COR-L47 (cell line): ENCODE results near the gene KCNIP3.
"Not testable (repeated sequence)": the region's sequence is repeated elsewhere in the genome, so short reads cannot be mapped to it uniquely, and the experiment has no call there.

Experiments used
- DNase-seq: peaks from one replicate; lab custom pipeline; 2025; lab: John Stamatoyannopoulos, UW

Gene KCNIP3

DNA sequence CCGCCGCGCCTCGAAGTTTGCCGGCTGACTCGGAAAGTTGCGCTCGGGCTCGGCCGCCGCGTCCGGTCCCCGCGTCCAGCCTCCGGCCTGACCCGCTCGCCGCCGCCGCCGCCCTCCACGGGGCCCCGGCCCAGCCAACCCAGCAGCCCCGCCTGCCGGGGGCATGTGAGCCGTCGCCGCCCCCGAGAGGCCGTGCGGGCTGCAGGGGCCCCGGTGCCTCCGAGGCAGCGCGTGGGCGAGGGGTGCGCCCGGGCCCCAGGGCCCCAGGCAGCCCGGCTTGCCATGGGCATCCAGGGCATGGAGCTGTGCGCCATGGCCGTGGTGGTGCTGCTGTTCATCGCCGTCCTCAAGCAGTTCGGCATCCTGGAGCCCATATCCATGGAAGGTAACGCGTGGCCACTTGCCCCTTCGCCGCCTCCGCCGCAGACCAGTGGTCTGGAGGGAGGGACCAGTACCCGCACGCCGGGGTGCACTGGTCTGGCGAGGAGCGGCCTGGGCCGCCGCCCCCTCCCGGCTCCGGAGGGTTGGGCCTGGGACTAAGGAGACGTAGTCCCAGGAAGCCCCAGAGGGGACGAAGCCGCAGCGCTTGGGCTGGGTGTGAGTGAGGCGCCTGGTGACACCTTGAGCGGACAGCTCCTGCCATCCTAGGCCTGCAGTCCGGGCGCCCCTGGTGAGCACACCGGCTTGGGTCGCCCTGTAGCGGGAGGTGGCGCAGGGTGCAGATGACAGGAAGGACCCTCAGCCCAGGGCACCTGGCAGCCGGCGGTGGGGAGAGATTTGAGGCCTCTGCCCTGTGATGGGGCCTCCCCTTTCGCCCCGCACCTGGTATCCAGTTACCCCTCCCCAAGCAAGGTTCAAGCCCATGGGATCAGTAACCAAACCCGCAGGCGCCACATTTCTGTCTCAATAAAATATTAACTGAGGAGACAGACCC is 49.9 kb downstream of the KCNIP3 start:
- DNase-seq: no peak

DNA sequence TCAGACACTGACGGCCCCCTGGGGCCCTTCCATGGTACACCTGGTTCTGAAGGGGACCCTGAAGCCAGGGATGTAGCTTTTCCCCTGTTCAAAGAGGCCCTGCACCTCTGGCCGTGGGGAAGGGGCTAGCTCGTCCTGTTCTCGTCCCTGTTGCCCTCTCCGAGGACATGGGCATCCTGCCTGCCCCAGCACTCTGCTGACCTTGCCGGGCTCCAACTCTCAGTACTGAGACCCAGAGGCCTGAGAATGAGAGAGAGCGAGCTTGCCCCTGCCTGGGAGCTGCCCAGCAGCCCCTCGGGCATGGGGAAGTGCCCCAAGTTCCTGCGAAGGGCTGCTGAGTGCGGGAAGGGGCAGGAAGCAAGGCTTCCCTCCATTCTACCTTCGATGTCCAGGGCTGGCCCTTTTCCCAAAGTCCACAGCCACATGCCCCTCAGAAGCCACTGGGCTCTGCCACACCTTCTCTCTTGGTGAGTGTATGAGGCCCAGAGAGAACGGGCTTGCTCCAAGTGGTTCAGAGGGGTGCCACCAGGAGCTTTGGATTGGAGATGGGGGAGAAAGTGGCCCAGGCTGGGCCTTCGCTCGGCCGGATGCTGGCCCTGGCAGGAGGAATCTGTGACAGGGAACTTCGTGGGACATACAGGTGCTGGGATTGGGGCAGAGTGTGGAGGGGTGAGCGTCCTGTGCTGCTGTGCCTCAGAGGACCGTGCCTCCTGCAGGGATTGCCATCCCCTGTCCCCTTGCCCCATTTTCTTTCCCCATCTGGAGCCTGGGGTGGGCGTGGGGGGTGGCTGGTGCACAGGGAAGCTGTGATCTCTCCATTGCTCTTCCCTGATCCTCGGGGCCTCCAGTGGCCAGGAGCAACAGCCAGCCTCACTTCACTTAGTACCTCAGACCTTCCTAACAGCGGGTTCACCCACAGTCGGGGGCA is 50.8 kb downstream of the KCNIP3 start:
- no peak for DNase-seq

DNA sequence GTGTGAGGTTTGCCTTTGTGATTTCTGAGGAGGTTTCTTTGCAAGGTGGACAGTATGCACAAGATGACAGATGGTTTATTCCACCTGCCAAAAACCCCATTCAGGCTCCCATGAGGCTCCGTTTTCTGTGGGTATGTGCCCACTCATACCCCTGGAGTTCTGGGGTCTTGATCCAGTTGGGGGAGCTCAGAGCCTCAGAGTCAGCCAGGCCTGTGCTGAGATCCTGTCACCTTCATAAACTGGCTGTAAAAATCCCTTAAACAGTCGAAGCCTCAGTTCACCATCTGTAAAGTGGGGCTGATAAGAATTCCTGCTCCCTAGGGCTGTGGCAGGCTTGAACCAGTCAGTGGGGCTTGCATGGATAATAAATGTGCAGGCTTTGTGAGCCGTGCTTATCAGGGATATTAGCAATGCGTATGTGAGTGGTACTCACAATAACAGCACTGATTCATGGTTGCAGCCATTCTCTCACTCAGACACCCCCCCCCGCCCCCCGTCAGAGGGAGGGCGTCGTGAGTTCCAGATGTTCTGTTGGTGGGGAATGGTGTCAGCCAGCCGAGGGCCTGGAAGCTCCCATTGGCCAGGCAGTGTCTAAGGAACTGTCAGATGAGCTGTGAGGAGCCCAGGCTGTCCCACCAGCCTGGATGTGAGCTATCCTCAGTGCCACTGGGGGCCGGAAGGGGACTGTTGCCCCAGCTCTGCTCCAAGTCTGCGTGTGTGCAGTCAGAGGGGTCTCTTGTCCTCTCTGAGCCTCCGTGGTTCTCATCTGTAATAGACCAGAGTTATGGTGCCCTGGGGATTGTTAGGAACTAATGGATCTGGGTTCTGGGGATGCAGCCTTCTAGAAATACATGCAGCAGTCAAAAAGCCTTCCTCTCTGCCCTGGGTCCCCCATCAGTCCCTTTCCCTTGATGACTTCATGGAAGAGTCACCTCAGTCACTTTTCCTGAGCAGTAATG is 51.7 kb downstream of the KCNIP3 start:
- DNase-seq: no peak

DNA sequence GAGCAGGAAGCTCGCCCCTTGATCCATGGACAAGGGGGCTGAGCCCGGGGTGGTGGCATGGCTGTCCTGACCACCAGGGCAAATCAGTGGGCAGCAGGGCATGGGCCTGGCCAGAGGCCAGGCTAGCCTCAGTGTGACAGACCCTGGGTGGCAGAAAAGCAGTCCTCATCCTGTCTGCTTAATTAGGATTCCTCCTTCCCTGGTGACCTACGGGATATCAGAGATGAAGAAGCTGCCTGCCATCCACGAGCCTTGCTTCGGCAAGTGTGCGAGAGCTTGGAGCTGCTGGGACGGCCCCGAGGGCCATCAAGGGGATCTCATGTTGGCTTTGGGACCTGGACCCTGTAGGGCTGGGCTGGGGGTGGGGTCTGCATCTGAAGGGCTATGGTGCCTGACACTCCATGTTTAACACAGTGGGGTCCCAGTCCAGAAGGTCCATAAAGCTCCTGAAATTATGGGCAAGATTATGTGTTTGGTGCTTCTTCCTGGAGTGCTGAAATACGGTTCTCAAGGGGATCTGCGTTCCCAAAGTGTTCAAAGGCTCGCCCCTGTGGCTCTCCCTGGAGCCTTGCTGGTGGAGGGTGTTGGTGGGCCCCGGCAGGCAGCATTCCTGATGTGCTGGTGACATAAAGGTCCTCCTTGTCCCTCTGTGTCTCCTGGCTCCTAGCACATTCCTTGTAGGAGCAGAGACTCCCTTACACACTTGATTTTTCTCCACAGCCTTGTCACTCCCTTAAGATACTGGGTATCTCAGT is 52.6 kb downstream of the KCNIP3 start:
- no peak for DNase-seq

DNA sequence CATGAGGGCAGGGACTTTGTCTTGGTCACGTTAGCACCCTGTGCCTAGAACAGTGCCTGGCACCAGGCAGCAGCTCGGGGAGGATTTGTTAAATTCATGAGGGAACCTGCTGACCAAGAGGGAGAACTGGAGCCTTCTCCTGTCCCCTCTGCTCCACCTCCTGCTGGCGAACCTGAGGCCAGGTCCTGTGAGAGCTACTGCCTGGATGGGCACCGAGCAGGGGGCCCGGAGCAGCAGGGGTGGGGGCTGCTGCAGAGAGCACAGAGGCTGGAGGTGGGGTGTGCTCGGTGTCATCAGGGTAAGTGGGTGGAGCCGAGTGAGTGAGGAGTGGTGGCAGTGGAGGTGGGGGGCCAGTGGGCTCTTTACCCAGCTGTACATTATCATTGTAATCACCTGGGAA is 53.2 kb downstream of the KCNIP3 start:
- no peak for DNase-seq

DNA sequence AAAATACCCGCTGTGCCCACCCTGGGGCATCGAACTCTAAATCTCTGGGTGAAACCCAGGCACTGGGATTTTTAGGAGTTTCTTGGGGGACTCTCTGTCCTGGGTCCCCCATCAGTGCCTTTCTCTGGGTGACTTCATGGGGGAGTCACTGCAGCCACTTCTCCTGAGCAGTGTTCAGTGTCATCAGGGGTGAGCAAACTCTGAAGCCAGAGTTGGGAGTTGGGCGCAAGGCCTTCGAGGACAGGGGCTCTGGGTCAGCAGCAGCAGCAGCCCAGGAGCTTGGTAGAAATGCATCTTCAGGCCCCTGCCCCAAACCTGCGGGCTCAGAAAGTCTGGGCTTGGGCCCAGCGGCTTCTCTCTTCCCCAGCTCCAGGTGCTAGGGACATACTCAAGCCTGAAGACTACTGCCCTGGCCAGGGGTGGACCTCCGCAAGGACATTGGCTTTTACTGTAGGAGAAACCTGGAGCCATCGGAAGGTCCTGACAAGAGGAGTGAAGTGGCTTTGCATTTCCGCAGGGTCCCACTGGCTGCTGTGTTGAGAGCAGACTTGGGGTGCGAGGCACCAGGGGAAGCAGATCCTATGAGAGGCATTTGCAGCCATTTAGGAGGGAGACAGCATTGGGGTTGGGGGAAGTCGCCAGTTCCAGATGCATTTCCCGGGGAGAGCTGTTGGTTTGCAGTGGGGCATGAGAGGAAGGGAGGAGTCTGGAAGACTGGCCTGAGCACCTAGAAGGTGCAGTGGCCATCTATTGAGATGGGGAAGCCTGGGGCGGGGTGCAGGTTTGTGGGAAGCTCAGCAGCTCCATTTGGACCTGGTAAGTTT is 53.8 kb downstream of the KCNIP3 start:
- no peak for DNase-seq

DNA sequence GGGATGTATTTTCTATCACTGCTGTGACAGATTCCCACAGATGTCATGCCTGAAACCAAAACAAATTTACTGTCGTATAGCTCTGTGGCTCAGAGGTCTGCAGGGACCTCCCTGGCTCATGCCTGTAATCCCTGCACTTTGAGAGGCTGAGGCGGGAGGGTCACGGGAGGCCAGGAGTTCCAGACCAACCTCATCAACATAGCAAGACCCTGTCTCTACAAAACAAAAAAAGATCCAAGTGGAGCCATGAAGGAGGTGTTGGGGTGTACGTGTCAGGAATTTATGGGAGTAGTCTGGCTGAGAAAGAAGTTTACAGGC is 54.4 kb downstream of the KCNIP3 start:
- no peak for DNase-seq

DNA sequence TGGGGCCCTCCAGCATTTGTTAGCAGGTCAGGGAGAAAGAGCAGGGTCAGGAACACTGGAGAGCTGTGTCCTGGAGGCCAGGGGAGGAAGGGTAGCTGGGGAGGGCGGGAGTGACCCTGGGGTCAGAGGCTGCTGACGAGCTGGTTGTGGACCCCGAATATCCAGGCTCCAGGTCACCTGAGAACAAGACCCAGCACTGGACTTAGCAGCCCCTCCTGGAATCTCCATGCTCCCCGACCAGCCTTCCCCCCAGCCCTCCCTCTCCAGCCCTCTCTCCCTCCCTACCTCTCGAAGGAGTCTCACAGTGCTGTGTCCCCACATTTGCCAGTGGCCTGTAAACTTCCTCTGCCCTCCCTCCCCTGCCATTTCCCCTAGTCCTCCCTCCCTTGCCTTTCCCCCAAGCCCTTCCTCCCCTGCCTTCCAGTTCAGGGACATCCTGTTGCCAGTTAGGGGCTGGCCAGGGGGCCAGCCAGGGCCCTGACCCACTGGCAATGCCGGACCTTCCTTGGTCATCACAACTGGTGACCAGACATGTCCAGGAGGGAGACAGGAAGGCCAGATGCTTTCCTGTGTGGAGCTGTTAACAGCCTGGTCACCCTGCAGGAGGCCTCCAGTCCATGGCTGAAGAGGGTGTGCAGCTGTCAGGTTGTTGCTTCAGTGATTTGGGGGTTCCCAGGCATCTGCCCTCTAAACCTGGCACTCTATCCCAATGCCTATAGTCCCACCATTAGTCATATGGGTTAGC is 55.3 kb downstream of the KCNIP3 start:
- DNase-seq: no peak

DNA sequence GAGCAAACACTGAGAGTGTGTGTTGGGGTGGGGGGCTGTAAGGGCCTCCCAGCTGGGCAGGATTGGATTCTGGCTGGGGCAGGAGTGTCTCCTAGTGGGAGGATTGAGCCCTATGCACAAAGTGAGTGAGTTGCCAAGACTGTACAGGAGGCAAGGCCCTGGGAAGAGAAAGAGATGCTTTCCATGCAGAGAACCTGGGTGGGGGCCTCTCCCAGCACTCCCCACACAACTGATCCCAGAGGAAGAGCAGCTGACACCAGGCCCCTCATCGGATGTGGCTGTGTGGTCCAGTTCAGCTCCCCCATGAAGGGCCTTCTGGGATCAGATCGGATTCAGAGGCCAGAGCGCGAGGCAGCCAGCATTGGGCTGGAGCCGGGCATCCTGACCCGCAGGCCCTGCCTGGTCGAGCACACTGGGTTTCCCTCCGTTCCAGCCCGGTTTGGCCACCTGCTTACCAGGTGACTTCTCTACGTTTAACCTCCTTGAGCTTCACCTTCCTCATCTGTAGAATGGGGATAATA is 56.0 kb downstream of the KCNIP3 start:
- DNase-seq: no peak

DNA sequence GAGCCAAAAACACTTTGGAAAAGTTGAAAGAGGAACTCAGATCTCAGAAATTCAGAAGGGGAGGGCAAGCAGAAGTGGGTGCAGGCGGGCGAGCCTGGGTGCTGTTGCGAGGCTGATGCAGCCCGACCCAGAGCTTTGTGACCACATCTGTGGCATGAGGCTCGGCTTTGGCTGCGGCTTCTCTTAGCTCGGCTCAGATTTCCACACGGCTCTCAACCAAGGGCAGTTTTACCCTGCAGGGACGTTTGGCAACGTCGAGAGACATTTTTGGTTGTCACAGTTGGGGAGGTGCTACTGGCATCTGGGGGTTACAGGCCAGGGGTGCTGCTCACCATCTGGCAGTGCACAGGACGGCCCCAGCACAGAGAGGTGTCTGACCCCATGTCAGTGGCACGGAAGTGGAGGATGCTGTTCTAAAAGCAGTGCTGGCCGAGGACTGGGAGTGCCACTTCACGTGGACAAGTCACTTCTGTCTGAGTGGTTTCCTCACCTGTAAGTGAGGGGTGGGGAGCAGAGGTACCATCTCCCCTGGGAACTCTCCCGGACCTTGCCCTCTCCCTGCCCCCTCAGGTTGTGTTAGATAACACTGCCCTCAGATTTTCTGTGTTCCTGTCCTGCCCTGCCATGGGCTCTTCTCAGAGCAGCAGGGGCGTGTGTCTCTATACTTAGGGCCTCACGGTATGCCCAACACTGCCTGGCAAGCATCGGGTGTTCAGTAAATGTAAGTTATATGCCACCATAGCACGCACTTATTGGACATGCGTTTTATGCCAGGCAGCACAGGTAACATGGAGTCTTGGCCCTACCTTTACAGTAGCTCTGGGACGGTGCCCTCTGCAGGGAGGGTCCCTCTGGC is 56.7 kb downstream of the KCNIP3 start:
- DNase-seq: no peak

DNA sequence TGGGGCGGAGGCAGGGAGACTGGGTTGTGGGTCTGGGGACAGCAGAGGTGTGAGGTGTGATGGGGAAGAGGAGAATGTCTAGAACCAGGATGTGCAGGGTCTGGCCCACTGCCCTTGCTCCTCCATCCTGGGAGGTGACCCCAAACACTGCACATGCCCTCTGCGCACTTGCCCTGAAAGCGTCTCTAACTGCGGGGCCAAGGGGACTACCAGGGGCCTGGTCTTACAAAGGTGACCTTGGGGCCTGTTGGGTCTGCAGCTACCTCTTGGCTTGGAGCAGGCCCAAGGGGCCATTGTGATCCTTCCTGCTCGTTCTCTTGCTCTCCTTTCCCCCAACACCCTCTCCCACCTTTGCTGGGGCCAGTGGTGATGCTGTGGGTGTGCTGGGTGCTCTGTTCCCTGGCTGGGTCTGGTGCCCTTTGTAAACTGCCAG is 57.3 kb downstream of the KCNIP3 start:
- no peak for DNase-seq

DNA sequence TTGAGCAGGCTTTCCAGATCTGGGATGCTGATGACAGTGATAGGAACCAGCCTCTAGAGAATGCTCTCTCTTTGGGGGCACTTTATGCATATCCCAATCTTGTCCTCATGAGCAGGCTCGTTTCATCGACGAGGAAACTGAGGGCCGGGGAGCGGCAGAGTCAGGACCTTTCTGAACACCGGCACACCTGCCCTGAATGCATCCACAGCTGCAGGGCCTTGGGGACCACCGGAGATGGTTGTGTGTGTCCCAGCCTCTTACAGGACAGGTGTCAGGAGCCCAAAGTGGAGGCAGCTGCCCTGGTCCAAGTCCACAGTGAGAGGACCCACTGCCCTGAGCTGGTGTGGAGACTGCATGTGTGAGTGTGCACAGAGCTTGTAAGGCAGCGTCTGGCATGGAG is 57.8 kb downstream of the KCNIP3 start:
- no peak for DNase-seq

DNA sequence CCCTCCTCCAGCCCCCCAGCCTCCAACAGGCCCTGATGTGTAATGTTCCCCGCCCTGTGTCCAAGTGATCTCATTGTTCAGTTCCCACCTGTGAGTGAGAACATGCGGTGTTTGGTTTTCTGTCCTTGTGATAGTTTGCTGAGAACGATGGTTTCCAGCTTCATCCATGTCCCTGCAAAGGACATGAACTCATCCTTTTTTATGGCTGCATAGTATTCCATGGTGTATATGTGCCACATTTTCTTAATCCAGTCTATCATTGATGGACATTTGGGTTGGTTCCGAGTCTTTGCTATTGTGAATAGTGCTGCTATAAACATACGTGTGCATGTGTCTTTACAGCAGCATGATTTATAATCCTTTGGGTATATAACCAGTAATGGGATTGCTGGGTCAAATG is 58.3 kb downstream of the KCNIP3 start:
- not testable (repeated sequence) for DNase-seq

DNA sequence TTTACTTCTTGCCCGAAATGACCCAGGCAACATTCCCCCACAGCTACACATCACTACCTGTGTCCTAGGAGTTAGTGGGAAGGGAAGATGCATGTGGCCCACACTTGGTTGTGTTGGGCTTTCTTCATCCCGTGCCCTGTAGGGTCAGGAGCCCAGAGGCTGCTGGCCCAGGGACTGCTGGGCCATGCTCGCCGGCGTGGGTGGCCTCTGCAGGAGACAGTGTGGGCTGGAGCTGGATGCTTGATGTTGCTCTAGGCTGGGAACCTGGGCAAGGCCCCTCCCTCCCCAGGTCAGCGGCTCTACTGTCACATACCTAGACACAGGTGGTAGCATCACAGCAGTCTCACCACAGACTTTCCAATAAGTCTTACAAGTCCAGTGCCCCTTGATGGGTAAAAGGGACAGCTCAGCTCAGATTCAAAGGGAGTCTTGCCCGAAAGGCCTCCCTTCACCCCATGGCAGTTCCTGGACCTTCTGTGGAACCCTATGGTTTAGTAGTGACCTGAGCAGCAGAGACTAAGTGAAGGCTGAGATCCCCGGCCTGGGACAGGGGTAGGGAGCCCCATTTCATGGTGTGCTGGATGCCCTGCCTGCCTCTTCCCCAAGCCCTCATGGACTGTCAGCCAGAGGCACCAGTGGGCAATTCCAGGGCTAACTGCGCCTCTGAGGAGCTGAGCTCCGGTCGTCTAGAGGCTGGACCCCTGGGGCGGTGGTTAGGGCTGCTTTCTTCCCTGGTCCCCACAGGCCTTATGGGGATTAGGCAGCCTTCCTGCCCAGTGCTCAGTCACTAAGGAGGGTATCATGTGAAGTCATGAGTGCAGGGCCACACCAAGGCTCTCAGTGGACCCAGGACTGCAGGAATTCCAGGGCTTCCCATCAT is 59.9 kb downstream of the KCNIP3 start:
- DNase-seq: no peak

DNA sequence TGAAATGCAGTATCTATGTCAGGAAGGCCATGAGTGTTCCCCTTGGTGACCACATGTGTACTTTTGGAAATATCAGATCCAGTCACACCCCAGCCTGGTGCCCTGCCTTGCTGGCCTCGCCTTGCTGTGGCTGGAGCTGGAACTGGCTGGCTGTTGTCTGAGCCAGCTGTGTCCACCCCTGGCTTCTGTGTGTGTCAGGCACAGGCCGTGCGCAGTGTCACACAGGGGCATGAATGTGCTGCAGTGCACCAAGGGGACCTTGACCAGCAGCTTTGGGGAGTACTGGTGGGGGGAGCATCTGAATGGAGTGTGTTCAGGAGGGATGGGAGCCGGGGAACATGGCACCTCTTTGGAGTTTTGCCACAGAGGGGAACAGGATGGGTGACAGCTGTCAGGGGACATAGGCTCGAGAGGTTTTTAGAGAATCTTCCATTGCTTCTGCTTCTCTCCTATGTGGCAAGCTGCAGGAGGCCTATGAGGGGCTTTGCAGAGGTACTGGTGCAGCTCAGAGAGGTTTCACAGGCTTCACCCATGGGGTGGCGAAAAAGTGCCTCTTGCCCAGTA is 60.7 kb downstream of the KCNIP3 start:
- DNase-seq: no peak

DNA sequence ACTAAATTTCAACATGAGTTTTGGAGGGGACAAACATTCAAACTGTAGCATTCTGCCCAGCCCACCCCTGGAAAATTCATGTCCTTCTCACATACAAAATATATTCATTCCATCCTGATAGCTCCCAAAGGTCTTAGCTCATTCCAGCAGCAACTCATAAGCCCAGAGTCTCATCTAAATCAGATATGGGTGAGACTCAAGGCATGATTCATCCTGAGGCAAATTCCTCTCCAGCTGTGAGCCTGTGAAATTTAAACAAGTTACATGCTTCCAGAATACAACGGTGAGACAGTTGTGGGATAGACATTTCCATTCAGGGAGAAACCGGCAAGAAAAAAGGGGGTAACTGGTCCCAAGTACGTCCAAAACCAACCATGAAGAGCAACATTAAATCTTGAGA is 61.9 kb downstream of the KCNIP3 start:
- no peak for DNase-seq

DNA sequence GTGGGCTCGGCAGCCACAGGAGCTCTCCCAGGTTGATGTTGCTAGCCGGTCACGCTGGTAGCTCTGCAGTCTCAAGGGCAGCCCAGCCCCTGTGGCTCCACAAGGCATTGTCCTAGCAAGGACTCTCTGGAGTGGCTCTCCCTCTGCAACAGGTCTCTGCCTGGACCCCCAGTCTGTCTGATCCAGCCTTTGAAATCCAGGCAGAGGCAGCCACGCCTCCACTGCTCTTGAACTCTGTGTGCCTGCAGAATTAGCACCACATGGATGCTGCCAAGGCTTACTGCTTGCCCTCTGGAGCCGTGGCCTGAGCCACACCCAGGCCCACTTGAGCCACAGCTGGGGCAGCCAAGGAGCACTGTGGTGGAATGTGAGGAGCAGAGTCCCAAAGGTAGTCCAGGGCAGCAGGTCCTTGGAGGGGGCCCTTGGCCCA is 62.4 kb downstream of the KCNIP3 start:
- no peak for DNase-seq
